SK-N-MC (cell line): ENCODE measurements around the gene PUS7.

Source experiments
- EZH2 ChIP-seq: fragments of 200-600 bp; sonication (generic); IDR thresholded peaks from one replicate; pipeline ENCODE4 v1.6.1; 2017; ENCODE audit warnings: antibody characterized with exemption
- POLR2AphosphoS5 ChIP-seq: IDR thresholded peaks from 2 replicates; pipeline ENCODE4 v1.6.1; 2012; ENCODE audit warnings: mild to moderate bottlenecking, low read depth, low read length, borderline replicate concordance

DNA sequence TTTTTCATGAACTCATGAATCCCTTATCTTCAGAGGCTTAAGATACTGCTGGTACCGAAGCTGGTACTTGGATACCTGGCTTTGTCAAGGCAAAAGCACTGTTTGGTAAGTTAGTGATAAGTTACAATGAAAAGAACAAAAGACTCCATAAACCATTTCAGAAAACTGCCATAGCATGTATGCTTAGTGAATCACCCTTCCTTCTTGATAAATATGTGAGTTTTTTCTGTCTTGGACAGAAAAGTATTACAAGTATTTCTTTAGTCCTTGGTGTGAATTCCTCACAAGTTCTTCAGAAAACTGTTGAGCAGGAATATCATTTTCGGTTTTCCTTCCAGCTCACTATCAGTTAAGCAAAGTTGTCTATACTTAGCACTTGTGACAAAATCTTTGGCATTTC, 25.6 kb downstream of the PUS7 start:
- no peak for TF ChIP-seq EZH2
- no peak for TF ChIP-seq POLR2AphosphoS5
